Prostate gland (tissue), 2 donors: ENCODE results near the gene CEP68. TPM values are rescaled to one million over a fixed set of nuclear protein-coding genes. Genes with fewer than 3 reads are reported as not detected.
A peak's percentile ranks its signal among the peaks of the same experiment; 100 is the strongest.

Source experiments
- DNase-seq: peaks from one replicate; pipeline ENCODE4 v3.0.0-alpha.2; 2019; ENCODE audit warnings: low spot score
- H3K27ac ChIP-seq, 2 donors: fragments of 200-600 bp; sonication (generic); 2 replicates each; pipeline ENCODE4 v1.5.1; 2017 to 2019
- H3K27me3 ChIP-seq: fragments of 200-600 bp; sonication (generic); replicated peaks from 2 replicates; pipeline ENCODE4 v1.5.1; 2019; ENCODE audit not compliant: insufficient read depth
- H3K36me3 ChIP-seq, 2 donors: fragments of 200-600 bp; sonication (generic); 1 replicate in 1 of 2; 2 replicates in 1 of 2; pipeline versions ENCODE4 v1.5.1 to v1.8.1; 2017 to 2019
- H3K4me1 ChIP-seq: fragments of 200-600 bp; sonication (generic); replicated peaks from 2 replicates; pipeline ENCODE4 v1.5.1; 2019
- H3K4me3 ChIP-seq, 2 donors: fragments of 200-600 bp; sonication (generic); 2 replicates each; pipeline ENCODE4 v1.5.1; 2017 to 2019
- H3K9me3 ChIP-seq: fragments of 200-600 bp; sonication (generic); 2 replicates; pipeline ENCODE4 v1.5.1; 2017
- CTCF ChIP-seq, 4 experiments: fragments of 200-600 bp in 2 of 4; fragments of 450-650 bp in 2 of 4; sonication (generic) in 2 of 4; IDR thresholded peaks; 1 replicate in 3 of 4; 2 replicates in 1 of 4; pipeline ENCODE4 v1.5.1; 2016 to 2019; ENCODE audit warnings: antibody characterized with exemption in 4 of 4, mild to moderate bottlenecking in 2 of 4, moderate library complexity in 2 of 4
- POLR2A ChIP-seq: fragments of 450-650 bp; IDR thresholded peaks from one replicate; pipeline ENCODE4 v1.6.1; 2016; ENCODE audit warnings: antibody characterized with exemption, mild to moderate bottlenecking
- POLR2AphosphoS5 ChIP-seq: sonication (generic); formaldehyde crosslinking; IDR thresholded peaks from one replicate; pipeline ENCODE4 v1.6.1; 2017; ENCODE audit warnings: antibody characterized with exemption
- WGBS: methylation state at CpG from one replicate; pipeline ENCODE4 v1.1.5; 2018; 5-methylcytosine and 5-hydroxymethylcytosine counted together
- intact Hi-C: fragments of 100-400 bp; cut with DNase I; formaldehyde crosslinking; loops from one replicate; pipeline ENCODE4 v1.14.2; 2022
- total RNA-seq, 2 donors: library from RNA; depleted of rRNA; stranded (reverse); fragments of >200 nt; gene quantifications; one replicate each; pipeline ENCODE4 v1.1.0, GENCODE V29; 2016

The CEP68 gene
- total RNA-seq, 2 donors from 2014 or later: 15.3 to 28.8 TPM

GRCh38 chr2:65133626-65134025, 77.4 kb downstream of the CEP68 start:
- Histone ChIP-seq H3K27ac (no peak overlapping the region), H3K9me3 (no peaks in the 10 kb centered on the region), H3K4me3 (no peak overlapping the region), H3K36me3 (no peaks in the 10 kb centered on the region), H3K27me3 (no peaks in the 10 kb centered on the region), H3K4me1 (no peaks in the 10 kb centered on the region)
- DNase-seq: no peak
- TF ChIP-seq POLR2AphosphoS5: no peak
- TF ChIP-seq POLR2A: no peak
- TF ChIP-seq CTCF (IDR thresholded peaks at IDR 0.05): no peak
- WGBS: 60% methylated on average over 4 of the region's 4 CpGs
- intact Hi-C loops: loop anchor here (5.0 kb wide), 1 partner anchor 61 kb away; no protein-coding TSS in a partner anchor

GRCh38 chr2:65134158-65134557, 77.9 kb downstream of the CEP68 start:
- intact Hi-C loops: loop anchor here (5.0 kb wide), 1 partner anchor 62 kb away; no protein-coding TSS in a partner anchor

GRCh38 chr2:65136253-65136652, 80.0 kb downstream of the CEP68 start:
- H3K36me3 ChIP-seq: no peaks in the 10 kb centered on the region
- H3K9me3 ChIP-seq: no peaks in the 10 kb centered on the region
- H3K27me3 ChIP-seq: no peaks in the 10 kb centered on the region
- H3K4me1 ChIP-seq: no peaks in the 10 kb centered on the region
- TF ChIP-seq POLR2A (no peak), CTCF (IDR thresholded peaks at IDR 0.05) (no peak), POLR2AphosphoS5 (peak; percentile 59)
- WGBS: 95% methylated on average over 1 of the region's 1 CpG
- no peak for DNase-seq
- H3K4me3 ChIP-seq: no peak overlapping the region
- intact Hi-C loops: no loop called here
- H3K27ac ChIP-seq: no peak overlapping the region

More at GRCh38 chr2:65134158-65134557, 77.9 kb downstream of the CEP68 start:
- WGBS: 96% methylated on average over 7 of the region's 7 CpGs
- Histone ChIP-seq H3K27ac (no peak overlapping the region), H3K9me3 (no peaks in the 10 kb centered on the region), H3K4me3 (no peak overlapping the region), H3K4me1 (no peaks in the 10 kb centered on the region), H3K27me3 (no peaks in the 10 kb centered on the region), H3K36me3 (no peaks in the 10 kb centered on the region)
- no peak for DNase-seq
- TF ChIP-seq POLR2A (no peak), POLR2AphosphoS5 (no peak), CTCF (IDR thresholded peaks at IDR 0.05) (no peak)

Other genes with a start within 250 kb of the CEP68 start
- gene SLC1A4, start 67.0 kb upstream of the CEP68 start, total RNA-seq: 10 to 100 TPM; 21.2 to 33.2 TPM
- 10 to 100 TPM; 50.3 to 67.6 TPM for gene RAB1A, start 73.7 kb downstream of the CEP68 start, total RNA-seq
- 10 to 100 TPM; 54.8 to 69.2 TPM for gene ACTR2, start 171.4 kb downstream of the CEP68 start, total RNA-seq